SK-N-SH (cell line): Measurements from ENCODE around the gene RNF145. TPM values are rescaled to one million over a fixed set of nuclear protein-coding genes. Genes with fewer than 3 reads are reported as not detected.
A peak's percentile ranks its signal among the peaks of the same experiment; 100 is the strongest.

Experiments
- CTCF ChIA-PET: fragments of 300-600, 350-600 bp; formaldehyde crosslinking; extraction: SDS; loops from one replicate; lab custom pipeline; 2021; lab: Yijun Ruan, JAX
- POLR2A ChIA-PET: fragments of 350-600 bp; sonication (Branson Sonifier 250); formaldehyde crosslinking; extraction: SDS; loops from one replicate; lab custom pipeline; 2020; ENCODE audit warnings: antibody characterized with exemption, inconsistent platforms; lab: Yijun Ruan, JAX
- DNase-seq: peaks from one replicate; pipeline ENCODE4 v3.0.0; 2012
- H2AFZ ChIP-seq: fragments of 200-600 bp; sonication (generic); 2 replicates; pipeline ENCODE4 v1.8.1; 2016; ENCODE audit warnings: antibody characterized with exemption, mild to moderate bottlenecking, low read depth
- H3F3A ChIP-seq: fragments of 200-600 bp; sonication (generic); replicated peaks from 2 replicates; pipeline ENCODE3; 2016; ENCODE audit warnings: antibody characterized with exemption, mild to moderate bottlenecking; ENCODE audit not compliant: insufficient read depth
- H3K27ac ChIP-seq, 2 experiments: fragments of 200-500 bp in 1 of 2; fragments of 200-600 bp in 1 of 2; sonication (Bioruptor generic) in 1 of 2; sonication (generic), shearing (Covaris generic) in 1 of 2; 2 replicates each; pipeline versions ENCODE4 v1.5.1 to v1.6.1; 2014 to 2016; ENCODE audit warnings: low read depth in 2 of 2, inconsistent platforms in 1 of 2, low read length in 1 of 2, mild to moderate bottlenecking in 1 of 2, mixed read lengths in 1 of 2
- H3K27me3 ChIP-seq: fragments of 200-600 bp; sonication (generic), shearing (Covaris generic); 2 replicates; pipeline ENCODE4 v1.6.1; 2016; ENCODE audit warnings: mixed run types; ENCODE audit not compliant: insufficient read depth
- H3K36me3 ChIP-seq, 2 experiments: fragments of 200-500 bp in 1 of 2; fragments of 200-600 bp in 1 of 2; sonication (Bioruptor generic) in 1 of 2; sonication (generic) in 1 of 2; replicated peaks in 1 of 2; 2 replicates each; pipeline versions ENCODE3 to v1.5.1; 2014 to 2016; ENCODE audit warnings: low read length in 1 of 2, mild to moderate bottlenecking in 1 of 2; ENCODE audit not compliant: insufficient read depth in 2 of 2, control insufficient read depth in 1 of 2
- H3K4me1 ChIP-seq, 2 experiments: fragments of 200-500 bp in 1 of 2; fragments of 200-600 bp in 1 of 2; sonication (Bioruptor generic) in 1 of 2; sonication (generic), shearing (Covaris generic) in 1 of 2; 2 replicates each; pipeline versions ENCODE4 v1.5.1 to v1.6.1; 2014 to 2016; ENCODE audit warnings: low read depth in 1 of 2, low read length in 1 of 2, mixed run types in 1 of 2; ENCODE audit not compliant: insufficient read depth in 2 of 2, control insufficient read depth in 1 of 2
- H3K4me2 ChIP-seq: fragments of 200-600 bp; sonication (generic), shearing (Covaris generic); 2 replicates; pipeline ENCODE4 v1.6.1; 2017; ENCODE audit warnings: mixed run types
- H3K4me3 ChIP-seq, 2 experiments: fragments of 200-500 bp in 1 of 2; fragments of 200-600 bp in 1 of 2; sonication (Bioruptor generic) in 1 of 2; sonication (generic), shearing (Covaris generic) in 1 of 2; 2 replicates each; pipeline versions ENCODE4 v1.5.1 to v1.8.1; 2014 to 2016; ENCODE audit warnings: low read depth in 2 of 2, inconsistent platforms in 1 of 2, low read length in 1 of 2, mild to moderate bottlenecking in 1 of 2, mixed read lengths in 1 of 2, moderate library complexity in 1 of 2
- H3K79me2 ChIP-seq: fragments of 200-600 bp; sonication (generic); 2 replicates; pipeline ENCODE4 v1.8.1; 2017; ENCODE audit warnings: mild to moderate bottlenecking; ENCODE audit not compliant: insufficient read depth
- H3K9ac ChIP-seq: fragments of 200-600 bp; sonication (generic); 2 replicates; pipeline ENCODE4 v1.6.1; 2017; ENCODE audit warnings: mixed run types
- H3K9me2 ChIP-seq: fragments of 200-600 bp; sonication (generic); 2 replicates; pipeline ENCODE4 v1.6.1; 2017; ENCODE audit warnings: mixed run types
- H3K9me3 ChIP-seq: fragments of 200-600 bp; sonication (generic); 2 replicates; pipeline ENCODE4 v1.6.1; 2017; ENCODE audit warnings: mixed run types, mild to moderate bottlenecking, moderate library complexity
- H4K20me1 ChIP-seq: fragments of 200-600 bp; sonication (generic); 2 replicates; pipeline ENCODE4 v1.6.1; 2017; ENCODE audit warnings: mild to moderate bottlenecking, mixed run types; ENCODE audit not compliant: insufficient read depth
- CHD2 ChIP-seq: fragments of 150-350 bp; IDR thresholded peaks from 2 replicates; pipeline ENCODE4 v1.6.1; 2018; ENCODE audit warnings: low read length; ENCODE audit not compliant: partially characterized antibody
- ELF1 ChIP-seq: IDR thresholded peaks from 2 replicates; pipeline ENCODE4 v1.4.0; 2012
- EP300 ChIP-seq, 2 experiments: IDR thresholded peaks; 2 replicates each; pipeline versions ENCODE4 v1.4.0 to v1.6.1; 2012; ENCODE audit warnings: borderline replicate concordance in 1 of 2, low read depth in 1 of 2, low read length in 1 of 2
- FOSL2 ChIP-seq: IDR thresholded peaks from 2 replicates; pipeline ENCODE4 v1.4.0; 2012; ENCODE audit warnings: low read depth, mild to moderate bottlenecking, moderate library complexity, borderline replicate concordance
- GATA2 ChIP-seq: sonication (generic); formaldehyde crosslinking; IDR thresholded peaks from 2 replicates; pipeline ENCODE4 v1.5.0; 2020; ENCODE audit warnings: mild to moderate bottlenecking, missing genetic modification reagents
- NFIC ChIP-seq: IDR thresholded peaks from 2 replicates; pipeline ENCODE4 v1.4.0; 2012; ENCODE audit warnings: borderline replicate concordance
- NRF1 ChIP-seq: IDR thresholded peaks from 2 replicates; pipeline ENCODE4 v1.6.1; 2012; ENCODE audit warnings: low read depth, mild to moderate bottlenecking, low read length
- POLR2AphosphoS5 ChIP-seq: IDR thresholded peaks from 2 replicates; pipeline ENCODE4 v1.6.1; 2012; ENCODE audit warnings: low read depth, low read length
- RAD21 ChIP-seq: IDR thresholded peaks from 2 replicates; pipeline ENCODE4 v1.6.1; 2012; ENCODE audit warnings: mild to moderate bottlenecking, low read length
- RFX5 ChIP-seq: IDR thresholded peaks from 2 replicates; pipeline ENCODE4 v1.6.1; 2012; ENCODE audit warnings: mild to moderate bottlenecking, improper control_type of control experiment, low read length
- SMC3 ChIP-seq: IDR thresholded peaks from 2 replicates; pipeline ENCODE4 v1.6.1; 2012; ENCODE audit warnings: low read depth, low read length, improper control_type of control experiment
- TAF1 ChIP-seq: IDR thresholded peaks from 2 replicates; pipeline ENCODE4 v1.6.1; 2012; ENCODE audit warnings: low read depth, mild to moderate bottlenecking, low read length, moderate library complexity, borderline replicate concordance
- TCF12 ChIP-seq: IDR thresholded peaks from 2 replicates; pipeline ENCODE4 v1.4.0; 2012
- WGBS: methylation state at CpG from one replicate; pipeline ENCODE4 v1.1.6; 2017; ENCODE audit warnings: low lambda C conversion rate; 5-methylcytosine and 5-hydroxymethylcytosine counted together
- polyA plus RNA-seq, 3 experiments: library from polyadenylated mRNA; depleted of rRNA; stranded (reverse); fragments of >200 nt; gene quantifications; 2 replicates each; pipeline ENCODE4 v1.2.3, GENCODE V29; 2012
- TF ChIP-seq, protein P1 (sequence below): fragments of 200-600 bp; sonication (generic); IDR thresholded peaks from 2 replicates; pipeline ENCODE4 v1.6.1; 2017; ENCODE audit warnings: antibody characterized with exemption, mild to moderate bottlenecking, moderate library complexity
- TF ChIP-seq, protein P2 (sequence below): fragments of 150-350 bp; IDR thresholded peaks from 2 replicates; pipeline ENCODE4 v1.6.1; 2016; ENCODE audit warnings: mild to moderate bottlenecking, low read depth, low read length

The RNF145 gene
- polyA plus RNA-seq, 1 of the 3 experiments (the other 2 are of a cell fraction) = 36.1 TPM

DNA sequence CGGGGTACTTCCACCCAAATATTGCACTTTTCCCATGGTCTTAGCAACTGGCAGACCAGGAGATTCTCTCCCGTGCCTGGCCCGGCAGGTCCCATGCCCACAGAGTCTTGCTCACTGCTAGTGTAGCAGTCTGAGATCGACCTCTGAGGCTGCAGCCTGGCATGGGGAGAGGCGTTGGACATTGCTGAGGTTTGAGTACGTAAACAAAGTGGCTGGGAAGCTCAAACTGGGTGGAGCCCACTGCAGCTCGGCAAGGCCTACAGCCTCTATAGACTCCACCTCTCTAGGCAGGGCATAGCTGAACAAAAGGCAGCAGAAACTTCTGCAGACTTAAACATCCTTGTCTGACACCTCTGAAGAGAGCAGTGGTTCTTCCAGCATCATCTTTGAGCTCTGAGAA is 69.6 kb downstream of the RNF145 start (continued):
- TF ChIP-seq CHD2 = no peak

DNA sequence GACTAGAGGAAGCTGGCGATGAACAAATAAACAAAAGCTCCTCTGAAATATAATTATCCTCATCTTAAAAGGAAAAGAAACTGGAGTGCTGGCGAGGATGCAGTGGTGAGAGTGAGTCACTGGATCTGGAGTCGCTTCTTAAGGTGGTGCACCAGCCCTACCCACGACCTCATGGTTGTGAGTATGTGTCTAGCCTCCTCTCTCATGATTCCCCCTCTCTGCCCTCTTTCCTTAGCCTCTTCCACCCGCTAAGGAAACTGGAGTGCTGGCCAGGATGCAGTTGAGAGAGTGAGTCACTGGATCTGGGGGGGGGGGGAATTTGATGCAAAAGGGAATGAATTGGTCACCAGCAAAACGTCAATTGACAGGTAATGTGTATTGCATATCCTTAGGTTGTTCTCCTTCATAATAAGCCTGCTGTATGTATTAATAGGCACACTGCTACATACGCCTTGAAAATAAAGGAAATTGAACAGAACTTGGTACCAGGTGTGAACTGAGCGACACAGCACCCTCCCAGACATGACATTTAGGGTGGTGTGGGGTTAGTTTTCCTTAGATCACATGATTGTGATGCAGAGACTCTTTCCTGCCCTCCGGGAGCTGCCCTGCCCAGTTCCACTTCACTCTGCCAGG is 73.3 kb downstream of the RNF145 start:
- Histone ChIP-seq H3K9me3 (no peaks in the 10 kb centered on the region), H3K27me3 (no peaks in the 10 kb centered on the region; the same call in 1 of the 2 replicates), H3K4me2 (peak overlapping the region; percentile 63), H4K20me1 (no peaks in the 10 kb centered on the region), H3K27ac (no peak overlapping the region), H3K4me1 (no peaks in the 10 kb centered on the region; a peak in 2 of 4 replicates), H3F3A (no peaks in the 10 kb centered on the region), H2AFZ (no peak overlapping the region), H3K79me2 (no peaks in the 10 kb centered on the region), H3K36me3 (no peaks in the 10 kb centered on the region), H3K9ac (no peak overlapping the region), H3K4me3 (no peak overlapping the region), H3K9me2 (no peaks in the 10 kb centered on the region)
- 42% methylated on average over 9 of the region's 9 CpGs for WGBS
- CTCF ChIA-PET = no interaction called here
- POLR2A ChIA-PET = no interaction called here
- no peak for DNase-seq
- TF ChIP-seq, protein P1, sequence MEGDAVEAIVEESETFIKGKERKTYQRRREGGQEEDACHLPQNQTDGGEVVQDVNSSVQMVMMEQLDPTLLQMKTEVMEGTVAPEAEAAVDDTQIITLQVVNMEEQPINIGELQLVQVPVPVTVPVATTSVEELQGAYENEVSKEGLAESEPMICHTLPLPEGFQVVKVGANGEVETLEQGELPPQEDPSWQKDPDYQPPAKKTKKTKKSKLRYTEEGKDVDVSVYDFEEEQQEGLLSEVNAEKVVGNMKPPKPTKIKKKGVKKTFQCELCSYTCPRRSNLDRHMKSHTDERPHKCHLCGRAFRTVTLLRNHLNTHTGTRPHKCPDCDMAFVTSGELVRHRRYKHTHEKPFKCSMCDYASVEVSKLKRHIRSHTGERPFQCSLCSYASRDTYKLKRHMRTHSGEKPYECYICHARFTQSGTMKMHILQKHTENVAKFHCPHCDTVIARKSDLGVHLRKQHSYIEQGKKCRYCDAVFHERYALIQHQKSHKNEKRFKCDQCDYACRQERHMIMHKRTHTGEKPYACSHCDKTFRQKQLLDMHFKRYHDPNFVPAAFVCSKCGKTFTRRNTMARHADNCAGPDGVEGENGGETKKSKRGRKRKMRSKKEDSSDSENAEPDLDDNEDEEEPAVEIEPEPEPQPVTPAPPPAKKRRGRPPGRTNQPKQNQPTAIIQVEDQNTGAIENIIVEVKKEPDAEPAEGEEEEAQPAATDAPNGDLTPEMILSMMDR = no peak
- TF ChIP-seq EP300 (IDR thresholded peaks at IDR 0.05; ENCODE audit: borderline replicate concordance in 1 of 2, low read depth in 1 of 2, low read length in 1 of 2) (no peak), FOSL2 (0 out of 2 replicates have a peak, but pooled peaks have one; percentile 11), NRF1 (no peak)

DNA sequence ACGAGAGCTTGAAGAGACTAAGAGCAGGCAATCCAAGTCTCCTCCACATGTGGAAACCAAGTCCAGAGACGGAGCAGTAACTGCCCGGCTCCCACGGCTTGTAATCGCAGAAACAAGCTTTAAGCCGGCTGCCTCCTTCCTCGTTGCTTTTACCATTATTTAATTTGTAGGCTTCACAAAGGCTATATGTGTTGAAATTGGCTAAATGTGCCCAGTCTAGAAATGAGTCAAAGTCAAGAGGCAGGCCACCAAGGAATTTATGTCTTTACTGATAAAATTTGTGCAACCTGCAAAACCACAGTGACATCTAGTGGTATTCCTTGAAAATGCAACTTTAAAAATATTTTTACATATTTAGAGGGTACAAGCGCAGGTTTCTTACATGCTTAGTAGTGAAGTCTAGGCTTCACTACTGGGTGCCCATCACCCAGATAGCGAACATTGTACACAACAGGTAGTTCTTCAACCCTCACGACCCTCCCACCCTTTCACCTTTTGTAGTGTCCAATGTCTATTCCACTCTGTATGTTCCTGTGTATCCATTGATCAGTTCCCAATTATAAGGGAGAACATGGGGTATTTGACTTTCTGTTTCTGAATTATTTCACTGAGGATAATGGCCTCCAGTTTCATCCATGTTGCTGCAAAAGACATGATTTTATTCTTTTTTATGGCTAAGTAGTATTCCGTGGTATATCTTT is 76.2 kb downstream of the RNF145 start:
- ChIA-PET POLR2A (no interaction called here), CTCF (interaction anchor here (0.6 to 4.3 kb wide), 49 partner anchors 9 to 1805 kb away, joined by 3 to 20 read pairs (median 3); partner anchors contain the start of gene LSM11)
- no peaks in the 10 kb centered on the region; a peak in 2 of 4 replicates for H3K4me1 ChIP-seq
- no peaks in the 10 kb centered on the region for H3K79me2 ChIP-seq
- H3K9ac ChIP-seq = no peak overlapping the region
- no peaks in the 10 kb centered on the region; the same call in 1 of the 2 replicates for H3K9me3 ChIP-seq
- TF ChIP-seq NFIC = no peak
- TF ChIP-seq RFX5 = peak; percentile 25; the same call in 1 of the 2 replicates
- no peak for TF ChIP-seq POLR2AphosphoS5
- TF ChIP-seq, protein P1 = peak; percentile 84
- peak; percentile 89 for TF ChIP-seq RAD21
- TF ChIP-seq FOSL2 = 0 out of 2 replicates have a peak, but pooled peaks have one; percentile 3
- TF ChIP-seq GATA2 (CRISPR knock-in tag) = peak; percentile 25; the same call in 1 of the 2 replicates
- TF ChIP-seq SMC3 = peak; percentile 48; the same call in 1 of the 2 replicates
- TF ChIP-seq TAF1 = no peak
- TF ChIP-seq, protein P2, sequence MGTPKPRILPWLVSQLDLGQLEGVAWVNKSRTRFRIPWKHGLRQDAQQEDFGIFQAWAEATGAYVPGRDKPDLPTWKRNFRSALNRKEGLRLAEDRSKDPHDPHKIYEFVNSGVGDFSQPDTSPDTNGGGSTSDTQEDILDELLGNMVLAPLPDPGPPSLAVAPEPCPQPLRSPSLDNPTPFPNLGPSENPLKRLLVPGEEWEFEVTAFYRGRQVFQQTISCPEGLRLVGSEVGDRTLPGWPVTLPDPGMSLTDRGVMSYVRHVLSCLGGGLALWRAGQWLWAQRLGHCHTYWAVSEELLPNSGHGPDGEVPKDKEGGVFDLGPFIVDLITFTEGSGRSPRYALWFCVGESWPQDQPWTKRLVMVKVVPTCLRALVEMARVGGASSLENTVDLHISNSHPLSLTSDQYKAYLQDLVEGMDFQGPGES = no peak
- no peak for TF ChIP-seq ELF1
- TF ChIP-seq TCF12 = no peak
- TF ChIP-seq, all 33 proteins: peak for 6
- no peaks in the 10 kb centered on the region for H3F3A ChIP-seq
- H3K4me3 ChIP-seq = no peak overlapping the region; a peak in 1 of 4 replicates
- H4K20me1 ChIP-seq = no peaks in the 10 kb centered on the region
- H3K27ac ChIP-seq = no peak overlapping the region
- WGBS = 44% methylated on average over 11 of the region's 11 CpGs
- no peaks in the 10 kb centered on the region for H3K36me3 ChIP-seq
- no peak overlapping the region for H2AFZ ChIP-seq
- peak; percentile 32 for DNase-seq
- no peak overlapping the region for H3K4me2 ChIP-seq
- H3K9me2 ChIP-seq = no peaks in the 10 kb centered on the region
- no peaks in the 10 kb centered on the region; the same call in 1 of the 2 replicates for H3K27me3 ChIP-seq
